Hepatocyte (in vitro differentiated cells): ENCODE results near the gene CHN2. TPM values are rescaled to one million over a fixed set of nuclear protein-coding genes. Genes with fewer than 3 reads are reported as not detected.
A peak's percentile ranks its signal among the peaks of the same experiment; 100 is the strongest.

ENCODE experiments used
- DNase-seq: peaks from one replicate; pipeline ENCODE4 v3.0.0-alpha.2; 2016; ENCODE audit warnings: low spot score
- H2AFZ ChIP-seq: fragments of 200-600 bp; sonication (generic); 2 replicates; pipeline ENCODE4 v1.6.0; 2016; ENCODE audit warnings: antibody characterized with exemption, mild to moderate bottlenecking
- H3K27ac ChIP-seq: fragments of 200-600 bp; sonication (generic); 2 replicates; pipeline ENCODE4 v1.5.1; 2016; ENCODE audit warnings: mild to moderate bottlenecking
- H3K27me3 ChIP-seq: fragments of 200-600 bp; sonication (generic); 2 replicates; pipeline ENCODE4 v1.6.1; 2016
- H3K36me3 ChIP-seq: fragments of 200-600 bp; sonication (generic); replicated peaks from 2 replicates; pipeline ENCODE4 v1.5.1; 2016; ENCODE audit warnings: low read depth; ENCODE audit not compliant: insufficient read depth
- H3K4me1 ChIP-seq: fragments of 200-600 bp; sonication (generic); 2 replicates; pipeline ENCODE4 v1.5.1; 2016; ENCODE audit warnings: mild to moderate bottlenecking, moderate library complexity; ENCODE audit not compliant: insufficient read depth
- H3K4me2 ChIP-seq: fragments of 200-600 bp; sonication (generic); 2 replicates; pipeline ENCODE4 v1.6.0; 2016
- H3K4me3 ChIP-seq: fragments of 200-600 bp; sonication (generic); 2 replicates; pipeline ENCODE4 v1.5.1; 2016; ENCODE audit warnings: mild to moderate bottlenecking
- H3K79me2 ChIP-seq: fragments of 200-600 bp; sonication (generic); 2 replicates; pipeline ENCODE4 v1.6.0; 2017; ENCODE audit warnings: mild to moderate bottlenecking
- H3K9me2 ChIP-seq: fragments of 200-600 bp; sonication (generic); replicated peaks from 2 replicates; pipeline ENCODE4 v1.6.0; 2017; ENCODE audit warnings: mild to moderate bottlenecking; ENCODE audit not compliant: insufficient read depth
- H3K9me3 ChIP-seq: fragments of 200-600 bp; sonication (generic); 2 replicates; pipeline ENCODE4 v1.5.1; 2016; ENCODE audit warnings: low read depth, mild to moderate bottlenecking
- H4K20me1 ChIP-seq: fragments of 200-600 bp; sonication (generic); 2 replicates; pipeline ENCODE4 v1.6.0; 2016; ENCODE audit warnings: mild to moderate bottlenecking; ENCODE audit not compliant: insufficient read depth, poor library complexity, severe bottlenecking
- EZH2 ChIP-seq: fragments of 200-600 bp; sonication (generic); IDR thresholded peaks from 2 replicates; pipeline ENCODE4 v1.6.1; 2016; ENCODE audit warnings: antibody characterized with exemption, mild to moderate bottlenecking, borderline replicate concordance
- EZH2phosphoT487 ChIP-seq: fragments of 200-600 bp; sonication (generic); IDR thresholded peaks from one replicate; pipeline ENCODE4 v1.6.1; 2018; ENCODE audit warnings: antibody characterized with exemption, mild to moderate bottlenecking, low read depth, moderate library complexity; ENCODE audit not compliant: unreplicated experiment, severe bottlenecking
- WGBS: methylation state at CpG from one replicate; pipeline ENCODE4 v1.1.6; 2016; ENCODE audit warnings: low lambda C conversion rate; ENCODE audit errors: missing lambda C conversion rate; 5-methylcytosine and 5-hydroxymethylcytosine counted together
- polyA plus RNA-seq: library from polyadenylated mRNA; unstranded; fragments of >200 nt; fragmentation: Nextera tagmentation; extraction: Ambion mirVana; gene quantifications from 2 replicates; pipeline ENCODE4 v1.2.1, GENCODE V29; 2016
- total RNA-seq: library from RNA; depleted of rRNA; stranded (reverse); fragments of >200 nt; gene quantifications from 2 replicates; pipeline ENCODE4 v1.2.3, GENCODE V29; 2014
- TF ChIP-seq, protein P1 (sequence below): fragments of 200-600 bp; sonication (generic); IDR thresholded peaks from 2 replicates; pipeline ENCODE4 v1.5.1; 2016; ENCODE audit warnings: antibody characterized with exemption, mild to moderate bottlenecking; ENCODE audit not compliant: poor library complexity

Gene CHN2
- total and polyA plus RNA-seq, 2 experiments from 2014 or later, result 8.7 to 12.3 TPM

DNA sequence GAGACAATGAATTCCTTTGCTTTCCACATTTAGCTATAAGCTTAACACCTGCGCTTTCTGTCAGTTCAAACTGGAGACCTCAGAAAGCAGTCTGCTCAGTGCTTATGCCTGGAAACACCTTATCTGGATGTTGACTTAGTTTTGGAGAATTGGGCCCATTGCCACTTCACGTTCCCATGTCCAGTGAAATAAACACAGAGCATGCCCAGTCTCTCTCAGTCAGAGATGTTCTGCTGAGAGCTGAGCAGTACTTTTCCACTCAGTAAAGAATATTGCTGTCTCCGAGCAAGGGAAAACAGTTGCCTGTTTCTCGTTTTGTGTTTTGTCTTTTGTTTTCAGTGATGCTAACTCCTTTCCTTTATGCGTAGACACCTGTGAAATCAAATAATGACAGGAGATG lies 285.9 kb downstream of the CHN2 start:
- H3K36me3 ChIP-seq, result no peaks in the 10 kb centered on the region
- H3K9me3 ChIP-seq, result no peaks in the 10 kb centered on the region
- peaks cover 36% of the 10 kb centered on the region for H3K4me1 ChIP-seq
- WGBS, result 62% methylated on average over 5 of the region's 5 CpGs
- H3K79me2 ChIP-seq, result no peaks in the 10 kb centered on the region
- peak overlapping the region; percentile 66 for H3K4me2 ChIP-seq
- H3K9me2 ChIP-seq, result no peaks in the 10 kb centered on the region
- H3K4me3 ChIP-seq, result no peak overlapping the region
- DNase-seq, result peak; percentile 32
- no peak for TF ChIP-seq EZH2
- TF ChIP-seq, protein P1, sequence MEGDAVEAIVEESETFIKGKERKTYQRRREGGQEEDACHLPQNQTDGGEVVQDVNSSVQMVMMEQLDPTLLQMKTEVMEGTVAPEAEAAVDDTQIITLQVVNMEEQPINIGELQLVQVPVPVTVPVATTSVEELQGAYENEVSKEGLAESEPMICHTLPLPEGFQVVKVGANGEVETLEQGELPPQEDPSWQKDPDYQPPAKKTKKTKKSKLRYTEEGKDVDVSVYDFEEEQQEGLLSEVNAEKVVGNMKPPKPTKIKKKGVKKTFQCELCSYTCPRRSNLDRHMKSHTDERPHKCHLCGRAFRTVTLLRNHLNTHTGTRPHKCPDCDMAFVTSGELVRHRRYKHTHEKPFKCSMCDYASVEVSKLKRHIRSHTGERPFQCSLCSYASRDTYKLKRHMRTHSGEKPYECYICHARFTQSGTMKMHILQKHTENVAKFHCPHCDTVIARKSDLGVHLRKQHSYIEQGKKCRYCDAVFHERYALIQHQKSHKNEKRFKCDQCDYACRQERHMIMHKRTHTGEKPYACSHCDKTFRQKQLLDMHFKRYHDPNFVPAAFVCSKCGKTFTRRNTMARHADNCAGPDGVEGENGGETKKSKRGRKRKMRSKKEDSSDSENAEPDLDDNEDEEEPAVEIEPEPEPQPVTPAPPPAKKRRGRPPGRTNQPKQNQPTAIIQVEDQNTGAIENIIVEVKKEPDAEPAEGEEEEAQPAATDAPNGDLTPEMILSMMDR, result no peak
- no peak for TF ChIP-seq EZH2phosphoT487
- peak overlapping the region; percentile 71 for H3K27ac ChIP-seq
- H2AFZ ChIP-seq, result peak overlapping the region; percentile 17
- H3K27me3 ChIP-seq, result no peaks in the 10 kb centered on the region
- H4K20me1 ChIP-seq, result no peaks in the 10 kb centered on the region

DNA sequence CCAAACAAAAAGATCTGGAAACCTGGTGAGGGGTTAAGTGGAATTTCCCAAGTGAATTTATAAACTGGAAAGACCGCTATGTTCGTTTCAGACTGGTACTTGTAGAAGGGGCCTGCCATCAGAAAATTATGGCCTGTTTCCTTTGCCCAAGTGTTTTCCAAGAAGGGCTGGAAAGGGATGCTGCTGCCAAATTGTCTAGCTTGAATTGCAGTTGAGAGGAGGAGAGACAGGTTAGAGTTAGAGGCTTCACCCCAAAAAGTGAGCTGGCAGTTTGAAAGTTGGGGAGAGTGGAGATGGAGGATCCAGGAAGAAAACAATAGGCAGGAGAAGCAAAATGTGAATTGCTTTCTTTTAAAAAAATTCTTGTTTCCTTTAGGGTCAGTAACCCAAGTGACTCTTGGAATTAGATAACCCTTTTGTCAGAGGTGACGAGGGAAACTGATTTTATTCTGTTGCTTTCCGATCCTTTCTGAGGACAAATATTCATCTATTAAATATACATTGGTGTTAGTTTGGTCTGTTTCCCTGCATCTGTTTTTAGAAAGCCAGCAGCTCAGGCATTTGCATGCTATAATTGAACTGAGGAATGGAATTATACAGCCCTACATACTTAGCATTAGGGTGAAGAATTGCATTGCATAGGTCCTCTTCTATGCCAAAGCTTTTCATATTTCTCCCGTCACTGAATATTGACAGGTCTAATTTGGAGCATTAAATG lies 286.5 kb downstream of the CHN2 start:
- peak overlapping the region; percentile 66 for H3K4me2 ChIP-seq
- peaks cover 39% of the 10 kb centered on the region for H3K4me1 ChIP-seq
- H3K27ac ChIP-seq, result peak overlapping the region; percentile 71
- WGBS, result 76% methylated on average over 5 of the region's 5 CpGs
- H3K4me3 ChIP-seq, result no peak overlapping the region
- H3K27me3 ChIP-seq, result no peaks in the 10 kb centered on the region
- no peaks in the 10 kb centered on the region for H3K36me3 ChIP-seq
- H3K79me2 ChIP-seq, result no peaks in the 10 kb centered on the region
- H3K9me2 ChIP-seq, result no peaks in the 10 kb centered on the region
- TF ChIP-seq, protein P1, result no peak
- TF ChIP-seq EZH2phosphoT487, result no peak
- no peak for TF ChIP-seq EZH2
- H3K9me3 ChIP-seq, result no peaks in the 10 kb centered on the region
- H2AFZ ChIP-seq, result peak overlapping the region; percentile 17
- DNase-seq, result no peak
- no peaks in the 10 kb centered on the region for H4K20me1 ChIP-seq

DNA sequence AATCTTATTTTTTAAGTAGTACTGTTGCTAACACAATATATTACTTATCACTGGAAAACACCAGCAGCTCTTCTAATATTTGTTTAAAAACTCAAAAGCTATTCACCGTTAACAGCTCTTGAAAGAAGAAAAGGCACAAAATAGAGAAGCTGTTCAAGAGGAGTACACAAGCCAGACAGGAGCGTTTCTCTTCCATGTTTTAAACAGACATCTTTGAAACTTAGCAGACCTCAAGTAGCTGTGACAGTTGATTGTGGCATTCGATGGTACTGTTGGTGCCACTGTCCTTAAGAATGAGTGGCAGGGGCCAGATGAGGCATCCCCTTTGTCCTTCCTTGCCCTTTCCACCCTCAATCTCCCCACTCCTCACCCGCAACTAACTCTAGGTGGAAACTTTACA lies 287.5 kb downstream of the CHN2 start:
- no peaks in the 10 kb centered on the region for H3K9me3 ChIP-seq
- no peak overlapping the region for H2AFZ ChIP-seq
- TF ChIP-seq EZH2phosphoT487, result no peak
- TF ChIP-seq, protein P1, result no peak
- TF ChIP-seq EZH2, result no peak
- H3K9me2 ChIP-seq, result no peaks in the 10 kb centered on the region
- no peak for DNase-seq
- H3K36me3 ChIP-seq, result no peaks in the 10 kb centered on the region
- 73% methylated on average over 4 of the region's 4 CpGs for WGBS
- no peak overlapping the region for H3K4me3 ChIP-seq
- no peak overlapping the region for H3K27ac ChIP-seq
- H3K4me2 ChIP-seq, result no peak overlapping the region
- H3K4me1 ChIP-seq, result peaks cover 39% of the 10 kb centered on the region
- H3K27me3 ChIP-seq, result no peaks in the 10 kb centered on the region
- H4K20me1 ChIP-seq, result no peaks in the 10 kb centered on the region
- H3K79me2 ChIP-seq, result no peaks in the 10 kb centered on the region
